Right forelimb (tissue), 1 donor: ENCODE data around the gene FIGN.

ENCODE experiments used
- DNase-seq: peaks from one replicate; pipeline ENCODE4 v3.0.0-alpha.2; 2018

FIGN gene

GRCh38 chr2:163701399-163702195 lies 34.2 kb downstream of the FIGN start:
- DNase-seq = no peak

DNA sequence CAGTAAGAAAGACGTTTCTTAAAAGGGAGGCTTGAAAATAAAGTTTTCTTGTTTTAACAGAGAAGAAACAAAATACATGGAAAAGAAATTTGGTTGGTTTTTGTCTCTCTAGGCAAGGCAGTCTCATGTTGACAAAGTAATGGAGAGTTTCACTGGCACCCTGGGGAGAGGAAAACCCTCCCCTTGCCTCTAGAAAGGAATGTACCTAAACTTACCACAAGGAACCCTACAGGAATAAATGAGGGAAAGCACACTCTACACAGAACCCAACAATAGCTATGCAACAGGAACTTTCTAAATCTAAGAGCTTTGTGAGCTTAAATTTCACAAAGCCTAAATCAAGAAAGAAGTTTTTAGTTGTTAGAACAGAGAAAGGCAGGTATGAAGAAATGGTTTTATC lies 37.0 kb downstream of the FIGN start:
- DNase-seq = no peak

- no peak for DNase-seq
These were observed 37.8 kb downstream of the FIGN start for GRCh38 chr2:163697846-163698637.

DNA sequence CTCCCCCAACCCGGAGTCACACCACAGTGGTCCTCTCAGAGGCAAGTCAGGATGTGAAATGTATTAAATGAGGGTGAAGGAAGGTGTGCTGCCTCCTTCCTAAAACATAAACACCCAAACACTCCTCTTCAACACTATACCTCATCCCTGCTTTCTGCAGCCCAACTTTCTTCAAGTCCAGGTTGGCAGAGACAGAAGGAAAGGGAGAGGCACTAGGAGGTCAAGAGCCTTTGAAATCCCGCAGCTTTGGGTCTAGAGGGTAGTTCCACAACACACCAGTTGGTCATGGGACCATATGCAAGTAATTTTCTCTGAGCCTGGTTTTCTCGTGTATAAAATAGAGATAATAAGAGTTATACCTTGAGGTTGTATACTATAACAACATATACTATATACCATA lies 38.4 kb downstream of the FIGN start:
- DNase-seq = no peak

DNA sequence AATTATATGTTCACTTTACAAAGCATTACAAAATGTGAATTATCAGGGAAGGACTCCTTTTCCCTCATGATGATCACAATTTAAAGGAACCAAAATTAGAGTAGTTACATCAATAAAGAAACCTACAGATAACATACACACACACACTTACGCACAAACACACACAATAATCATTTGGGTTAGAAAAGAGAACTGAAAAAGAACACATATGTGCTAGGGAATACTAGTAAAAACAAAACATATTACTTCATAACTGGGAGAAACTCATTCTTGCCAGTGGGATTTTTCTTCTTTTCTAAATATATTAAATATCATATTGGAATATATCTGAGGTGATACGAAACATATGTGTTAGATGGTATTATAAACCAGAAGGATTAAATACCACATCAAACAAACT lies 42.3 kb downstream of the FIGN start:
- DNase-seq = no peak

GRCh38 chr2:163692611-163693482 lies 43.0 kb downstream of the FIGN start:
- no peak for DNase-seq

GRCh38 chr2:163692081-163692480 lies 43.7 kb downstream of the FIGN start:
- DNase-seq = no peak

DNA sequence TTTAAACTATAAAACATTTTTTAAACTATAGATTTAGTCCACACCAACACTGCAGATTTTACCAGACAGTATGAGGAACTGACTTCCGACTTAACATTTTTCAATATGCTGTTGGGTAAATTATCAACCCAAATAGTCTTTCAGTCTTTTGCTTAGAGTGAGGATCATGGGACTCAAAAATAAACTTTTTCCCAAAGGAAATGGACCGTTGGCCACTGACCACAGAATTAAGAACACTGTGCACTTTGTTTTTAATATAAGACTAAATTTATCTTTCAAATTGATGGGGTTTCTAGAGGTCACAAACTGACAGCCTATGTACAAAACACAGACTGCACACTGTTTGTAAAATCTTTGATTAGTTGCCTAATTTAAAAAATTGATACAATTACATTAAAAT lies 44.9 kb downstream of the FIGN start:
- DNase-seq = no peak

- no peak for DNase-seq
These were observed 48.6 kb downstream of the FIGN start for GRCh38 chr2:163687217-163687616.

- no peak for DNase-seq
These were observed 49.5 kb downstream of the FIGN start for GRCh38 chr2:163686289-163686688.

DNA sequence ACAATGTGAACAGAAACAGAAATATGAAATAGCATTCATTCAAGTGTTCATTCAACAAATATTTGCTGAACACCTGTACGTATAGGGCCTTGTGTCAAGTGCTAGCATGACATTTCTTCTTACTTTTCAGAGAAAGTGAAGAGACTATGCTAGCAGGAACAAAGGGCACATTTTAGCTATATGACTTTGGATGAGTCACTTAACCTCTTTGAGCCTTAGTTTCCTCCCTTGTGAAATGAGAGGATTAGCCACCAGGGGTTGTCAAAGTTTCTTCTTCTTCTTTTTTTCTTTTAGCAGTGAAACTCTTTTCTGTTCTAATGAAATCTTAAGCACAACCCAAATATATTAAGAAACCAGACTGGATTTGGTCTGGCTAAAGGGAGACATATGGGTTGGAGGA lies 53.1 kb downstream of the FIGN start:
- no peak for DNase-seq

GRCh38 chr2:163681745-163682144 lies 54.1 kb downstream of the FIGN start:
- no peak for DNase-seq

- no peak for DNase-seq
These were observed 60.4 kb downstream of the FIGN start for GRCh38 chr2:163675388-163675787.

DNA sequence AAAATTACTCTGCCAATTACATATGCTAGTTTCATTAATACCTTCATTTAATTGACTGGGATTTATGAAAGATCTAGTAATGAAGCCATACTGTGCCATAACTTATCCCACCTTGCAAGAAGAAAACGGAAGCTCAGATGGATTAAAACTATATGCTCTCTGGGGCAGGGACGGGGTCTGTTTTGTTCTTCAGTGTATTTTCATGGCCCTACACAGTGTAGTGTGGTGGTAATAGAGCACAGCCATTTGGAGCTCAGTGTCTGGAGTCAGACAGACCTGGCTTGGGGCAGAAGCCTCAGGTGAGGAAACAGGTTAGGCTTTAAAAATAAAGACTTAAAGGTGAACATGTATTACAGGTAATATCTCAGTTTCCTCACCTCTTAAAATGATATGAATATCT lies 62.3 kb downstream of the FIGN start:
- DNase-seq = no peak

DNA sequence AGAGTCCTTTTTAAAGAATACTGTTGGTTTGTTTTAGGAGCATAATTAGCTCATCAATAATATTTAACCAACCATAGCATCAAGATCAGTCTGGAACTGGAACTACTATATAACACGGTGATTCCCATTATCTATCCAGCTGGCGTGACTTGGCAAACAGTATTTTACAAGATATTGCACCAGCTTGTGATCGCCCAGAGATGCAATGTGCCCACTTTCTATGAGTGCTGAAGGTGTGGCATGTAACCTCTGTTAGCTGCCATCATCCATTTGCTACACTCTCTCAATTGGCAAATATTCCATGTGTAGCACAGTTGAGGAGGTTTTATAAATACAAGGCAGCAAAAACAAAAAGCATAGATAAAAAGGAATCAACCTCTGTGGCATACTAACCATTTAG lies 64.9 kb downstream of the FIGN start:
- DNase-seq = no peak

DNA sequence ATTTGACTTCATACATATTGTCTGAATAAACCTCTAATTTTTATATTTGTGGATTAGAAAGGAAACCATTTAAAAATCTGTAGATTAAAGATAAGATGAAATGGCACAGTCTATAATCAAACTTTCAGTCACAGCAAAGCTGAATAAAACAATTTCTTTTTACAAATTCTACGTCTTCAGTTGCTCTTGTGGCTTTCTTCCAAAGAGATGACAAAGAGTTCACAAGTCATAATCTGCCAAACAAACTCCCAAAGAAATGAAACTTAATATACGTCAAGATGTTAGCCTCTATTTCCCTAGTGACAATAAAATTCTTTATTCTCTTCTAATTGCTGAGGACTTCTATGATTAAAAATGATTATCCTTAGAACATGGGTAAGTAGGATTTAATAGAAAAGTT lies 66.3 kb downstream of the FIGN start:
- no peak for DNase-seq

- DNase-seq = no peak
These were observed 68.5 kb downstream of the FIGN start for GRCh38 chr2:163667064-163667887.

DNA sequence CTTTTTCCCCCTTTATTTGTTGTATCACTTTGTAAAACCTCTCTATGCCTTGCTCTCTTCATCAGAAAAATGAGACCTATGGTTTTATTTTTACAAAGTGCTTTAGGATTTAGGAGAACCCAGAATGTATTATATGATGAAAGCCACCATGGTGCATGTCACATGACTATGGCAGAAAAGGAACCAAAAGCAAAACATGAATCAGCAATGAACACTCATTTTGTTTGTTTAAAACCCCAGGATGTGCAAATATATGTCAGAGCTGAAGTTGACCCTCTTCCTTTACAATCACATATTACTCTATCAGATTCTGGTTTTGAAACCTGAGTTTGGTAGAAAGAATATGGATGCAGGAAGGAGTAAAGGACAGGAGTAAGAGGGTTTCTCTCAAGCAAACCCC lies 70.0 kb downstream of the FIGN start:
- DNase-seq = no peak

DNA sequence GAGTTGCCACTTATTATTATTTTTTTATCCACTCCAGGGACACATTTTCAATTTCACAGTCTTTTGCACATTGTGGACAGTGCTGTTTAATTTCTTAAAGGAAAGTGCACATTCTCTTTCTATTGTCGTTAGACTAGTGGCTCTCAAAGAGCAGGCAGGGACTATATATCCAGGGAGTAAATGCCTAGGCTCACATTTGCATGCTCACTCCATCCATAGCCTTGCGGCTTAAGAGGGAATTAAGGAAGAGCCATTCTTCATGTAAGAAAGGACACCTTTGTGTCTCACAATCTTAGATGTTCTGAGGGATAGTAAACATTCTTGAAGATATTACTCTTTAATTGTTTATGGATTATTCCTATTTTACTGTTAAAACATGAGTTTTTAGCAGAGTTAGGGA lies 70.8 kb downstream of the FIGN start:
- no peak for DNase-seq

DNA sequence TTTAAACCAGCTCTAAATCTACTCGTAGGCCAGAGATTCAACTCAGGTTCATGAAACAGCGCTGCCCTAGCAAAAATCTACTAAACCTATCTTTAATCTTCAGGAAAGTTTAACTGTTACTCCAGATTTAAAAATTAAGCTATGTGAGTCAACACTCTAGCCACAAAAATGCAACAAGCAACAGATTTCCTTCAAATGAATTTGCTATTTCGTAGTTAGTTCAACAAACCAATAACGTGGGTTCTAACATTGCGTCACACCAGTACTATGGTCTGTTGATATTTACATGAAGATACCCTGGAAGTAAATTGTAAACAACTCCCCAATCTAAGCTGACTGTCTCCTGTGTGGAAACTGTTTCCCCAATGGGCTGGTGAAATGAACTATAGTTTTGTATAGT lies 71.2 kb downstream of the FIGN start:
- no peak for DNase-seq

DNA sequence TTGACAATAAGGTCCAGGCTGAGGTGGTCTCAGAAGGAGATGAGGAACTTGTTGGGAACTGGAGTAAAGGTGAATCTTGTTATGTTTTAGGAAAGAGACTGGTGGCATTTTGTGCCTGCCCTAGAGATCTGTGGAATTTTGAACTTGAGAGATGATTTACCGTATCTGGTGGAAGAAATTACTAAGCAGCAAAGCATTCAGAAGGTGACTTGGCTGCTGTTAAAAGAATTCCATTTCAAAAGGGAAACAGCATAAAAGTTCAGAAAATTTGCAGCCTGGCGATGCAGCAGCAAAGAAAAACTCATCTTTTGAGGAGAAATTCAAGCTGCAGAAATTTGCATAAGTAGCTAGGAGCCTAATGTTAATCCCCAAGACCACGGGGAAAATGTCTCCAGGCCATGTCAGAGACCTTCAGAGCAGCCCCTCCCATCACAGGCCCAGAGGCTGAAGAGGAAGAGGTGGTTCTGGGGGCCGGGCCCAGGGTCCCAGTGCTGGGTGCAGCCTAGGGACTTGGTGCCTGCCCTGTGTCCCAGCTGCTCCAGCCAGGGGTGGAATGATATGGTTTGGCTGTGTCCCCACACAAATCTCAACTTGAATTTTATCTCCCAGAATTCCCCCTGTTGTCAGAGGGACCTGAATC lies 73.5 kb downstream of the FIGN start:
- DNase-seq = no peak

- no peak for DNase-seq
These were observed 76.6 kb downstream of the FIGN start for GRCh38 chr2:163659224-163659623.
